Tibial artery (tissue), 4 donors: Measurements from ENCODE around the gene RHBDD1.

Experiments used
- DNase-seq, 2 donors: peaks; one replicate each; pipeline ENCODE4 v3.0.0-alpha.2; 2019
- H3K27ac ChIP-seq, 2 donors: fragments of 200-600 bp; sonication (generic) in 1 of 2; 1 replicate in 1 of 2; 2 replicates in 1 of 2; pipeline ENCODE4 v1.5.1; 2018 to 2019; ENCODE audit warnings: mild to moderate bottlenecking in 1 of 2
- H3K27me3 ChIP-seq, 2 donors: fragments of 200-600 bp; sonication (generic) in 1 of 2; one replicate each; pipeline versions ENCODE4 v1.5.1 to v1.6.0; 2016 to 2019
- H3K36me3 ChIP-seq, 3 donors: fragments of 200-600 bp; sonication (generic) in 2 of 3; one replicate each; pipeline ENCODE4 v1.5.1; 2016 to 2019; ENCODE audit warnings: mild to moderate bottlenecking in 2 of 3
- H3K4me1 ChIP-seq, 4 donors: fragments of 200-600 bp; sonication (generic) in 2 of 4; 1 replicate in 3 of 4; 2 replicates in 1 of 4; pipeline ENCODE4 v1.5.1; 2016 to 2019
- H3K4me3 ChIP-seq, 2 donors: fragments of 200-600 bp; sonication (generic) in 1 of 2; 1 replicate in 1 of 2; 2 replicates in 1 of 2; pipeline ENCODE4 v1.5.1; 2018 to 2019; ENCODE audit warnings: mild to moderate bottlenecking in 2 of 2
- H3K9me3 ChIP-seq, 3 donors: fragments of 200-600 bp; sonication (generic) in 1 of 3; one replicate each; pipeline ENCODE4 v1.5.1; 2016 to 2019
- CTCF ChIP-seq, 2 experiments: fragments of 200-600 bp in 1 of 2; fragments of 450-650 bp in 1 of 2; IDR thresholded peaks; one replicate each; pipeline ENCODE4 v1.5.1; 2017 to 2019; ENCODE audit warnings: antibody characterized with exemption in 2 of 2, mild to moderate bottlenecking in 1 of 2, moderate library complexity in 1 of 2
- intact Hi-C: fragments of 100-400 bp; cut with DNase I; formaldehyde crosslinking; loops from one replicate; pipeline ENCODE4 v1.15.0; 2023; ENCODE audit warnings: low total_unique reads

Gene RHBDD1

GRCh38 chr2:227020416-227020815, 184.6 kb downstream of the RHBDD1 start:
- no peaks in the 10 kb centered on the region for H3K36me3 ChIP-seq
- H3K4me3 ChIP-seq = no peak overlapping the region
- no peak overlapping the region for H3K27ac ChIP-seq
- H3K4me1 ChIP-seq = no peaks in the 10 kb centered on the region
- intact Hi-C loops = no loop called here
- TF ChIP-seq CTCF (IDR thresholded peaks at IDR 0.05) = no peak
- H3K9me3 ChIP-seq = no peaks in the 10 kb centered on the region
- H3K27me3 ChIP-seq = no peaks in the 10 kb centered on the region
- no peak for DNase-seq

- H3K27ac ChIP-seq = no peak overlapping the region
- H3K27me3 ChIP-seq = no peaks in the 10 kb centered on the region
- DNase-seq = no peak
- H3K9me3 ChIP-seq = no peaks in the 10 kb centered on the region
- no peaks in the 10 kb centered on the region for H3K36me3 ChIP-seq
- no peak for TF ChIP-seq CTCF (IDR thresholded peaks at IDR 0.05)
- intact Hi-C loops = no loop called here
- no peaks in the 10 kb centered on the region for H3K4me1 ChIP-seq
- no peak overlapping the region for H3K4me3 ChIP-seq
Observed at GRCh38 chr2:227022608-227023007, 186.8 kb downstream of the RHBDD1 start.

GRCh38 chr2:227025510-227025909, 189.7 kb downstream of the RHBDD1 start:
- no peak for DNase-seq
- TF ChIP-seq CTCF (IDR thresholded peaks at IDR 0.05) = no peak
- Histone ChIP-seq H3K4me3 (no peak overlapping the region), H3K27me3 (no peaks in the 10 kb centered on the region), H3K9me3 (no peaks in the 10 kb centered on the region), H3K36me3 (no peaks in the 10 kb centered on the region), H3K4me1 (no peaks in the 10 kb centered on the region), H3K27ac (no peak overlapping the region)
- intact Hi-C loops = no loop called here

GRCh38 chr2:227029426-227030105, 193.7 kb downstream of the RHBDD1 start:
- Histone ChIP-seq H3K4me1 (no peaks in the 10 kb centered on the region), H3K36me3 (no peaks in the 10 kb centered on the region), H3K27me3 (no peaks in the 10 kb centered on the region), H3K4me3 (no peak overlapping the region), H3K9me3 (no peaks in the 10 kb centered on the region), H3K27ac (no peak overlapping the region)
- no peak for DNase-seq
- TF ChIP-seq CTCF (IDR thresholded peaks at IDR 0.05) = no peak
- intact Hi-C loops = no loop called here

- intact Hi-C loops = no loop called here
- Histone ChIP-seq H3K4me1 (no peaks in the 10 kb centered on the region), H3K36me3 (no peaks in the 10 kb centered on the region)
Observed at GRCh38 chr2:227030789-227031188, 194.9 kb downstream of the RHBDD1 start.

More at GRCh38 chr2:227030789-227031188, 194.9 kb downstream of the RHBDD1 start:
- TF ChIP-seq CTCF (IDR thresholded peaks at IDR 0.05) = no peak
- no peaks in the 10 kb centered on the region for H3K9me3 ChIP-seq
- no peak overlapping the region for H3K4me3 ChIP-seq
- DNase-seq = no peak
- H3K27ac ChIP-seq = no peak overlapping the region
- H3K27me3 ChIP-seq = no peaks in the 10 kb centered on the region
